GM23338 (cell line): Measurements from ENCODE around the gene RNF182. TPM values are rescaled to one million over a fixed set of nuclear protein-coding genes. Genes with fewer than 3 reads are reported as not detected.

ENCODE experiments used
- ATAC-seq: fragments of 200-7000 bp; cut with Tn5 transposase; 3 replicates; pipeline ENCODE4 v1.9.1; 2020
- DNase-seq: peaks from one replicate; pipeline ENCODE4 v3.0.0-alpha.2; 2015; ENCODE audit warnings: low spot score
- H2AFZ ChIP-seq: fragments of 200-600 bp; sonication (generic); 2 replicates; pipeline ENCODE4 v1.8.0; 2016; ENCODE audit warnings: antibody characterized with exemption, mild to moderate bottlenecking, moderate library complexity
- H3F3A ChIP-seq: fragments of 200-600 bp; sonication (generic); replicated peaks from 2 replicates; pipeline ENCODE4 v1.8.0; 2017; ENCODE audit warnings: antibody characterized with exemption, mixed run types, low read depth
- H3K27ac ChIP-seq: fragments of 200-600 bp; sonication (generic); 2 replicates; pipeline ENCODE4 v1.6.1; 2016; ENCODE audit warnings: low read depth
- H3K27me3 ChIP-seq: fragments of 200-600 bp; sonication (generic); 2 replicates; pipeline ENCODE4 v1.8.0; 2016; ENCODE audit warnings: mild to moderate bottlenecking, mixed run types, moderate library complexity; ENCODE audit not compliant: insufficient read depth
- H3K36me3 ChIP-seq: fragments of 200-600 bp; sonication (generic); 2 replicates; pipeline ENCODE4 v1.8.0; 2016; ENCODE audit warnings: mild to moderate bottlenecking; ENCODE audit not compliant: insufficient read depth
- H3K4me1 ChIP-seq: fragments of 200-600 bp; sonication (generic); 2 replicates; pipeline ENCODE4 v1.8.0; 2016; ENCODE audit warnings: mild to moderate bottlenecking, moderate library complexity; ENCODE audit not compliant: insufficient read depth
- H3K4me2 ChIP-seq: fragments of 200-600 bp; sonication (generic); 2 replicates; pipeline ENCODE4 v1.7.1; 2017; ENCODE audit warnings: mixed run types
- H3K4me3 ChIP-seq: fragments of 200-600 bp; sonication (generic); 2 replicates; pipeline ENCODE4 v1.6.1; 2016; ENCODE audit warnings: mixed run types
- H3K79me2 ChIP-seq: fragments of 200-600 bp; sonication (generic); replicated peaks from 2 replicates; pipeline ENCODE4 v1.8.0; 2017; ENCODE audit warnings: mild to moderate bottlenecking; ENCODE audit not compliant: insufficient read depth
- H3K9me2 ChIP-seq: fragments of 200-600 bp; sonication (generic); 2 replicates; pipeline ENCODE4 v1.8.0; 2017; ENCODE audit not compliant: insufficient read depth
- H4K20me1 ChIP-seq: fragments of 200-600 bp; sonication (generic); replicated peaks from 2 replicates; pipeline ENCODE4 v1.8.0; 2017; ENCODE audit warnings: mild to moderate bottlenecking; ENCODE audit not compliant: insufficient read depth
- H3K27ac Mint-ChIP-seq: 2 replicates; pipeline ENCODE4 v1.8.0; 2020; ENCODE audit warnings: inconsistent platforms, mild to moderate bottlenecking, moderate library complexity, mixed read lengths
- H3K27me3 Mint-ChIP-seq: 3 replicates; pipeline ENCODE4 v1.8.0; 2022; ENCODE audit warnings: low read depth, mild to moderate bottlenecking, moderate library complexity, mixed read lengths, inconsistent platforms; ENCODE audit not compliant: insufficient read depth, poor library complexity
- H3K36me3 Mint-ChIP-seq: 3 replicates; pipeline ENCODE4 v1.8.0; 2021; ENCODE audit warnings: low read depth, mild to moderate bottlenecking, inconsistent platforms, moderate library complexity, mixed read lengths
- H3K4me1 Mint-ChIP-seq: 3 replicates; pipeline ENCODE4 v1.8.0; 2020; ENCODE audit warnings: mild to moderate bottlenecking, inconsistent platforms, mixed read lengths
- H3K4me3 Mint-ChIP-seq: 3 replicates; pipeline ENCODE4 v1.8.0; 2021; ENCODE audit warnings: moderate library complexity, mild to moderate bottlenecking, inconsistent platforms, mixed read lengths
- H3K9me3 Mint-ChIP-seq: 3 replicates; pipeline ENCODE4 v1.8.0; 2020; ENCODE audit warnings: moderate library complexity, mild to moderate bottlenecking, inconsistent platforms, mixed read lengths
- EZH2 ChIP-seq: fragments of 200-600 bp; sonication (generic); IDR thresholded peaks from one replicate; pipeline ENCODE4 v1.8.0; 2017; ENCODE audit warnings: antibody characterized with exemption, mild to moderate bottlenecking, low read depth; ENCODE audit not compliant: unreplicated experiment
- EZH2phosphoT487 ChIP-seq: fragments of 200-600 bp; sonication (generic); IDR thresholded peaks from one replicate; pipeline ENCODE4 v1.8.1; 2018; ENCODE audit warnings: antibody characterized with exemption; ENCODE audit not compliant: unreplicated experiment
- JUNB ChIP-seq: IDR thresholded peaks from one replicate; pipeline ENCODE4 v1.6.1; 2016; ENCODE audit warnings: antibody characterized with exemption; ENCODE audit not compliant: unreplicated experiment
- POLR2AphosphoS5 ChIP-seq: IDR thresholded peaks from 2 replicates; pipeline ENCODE4 v1.6.1; 2016; ENCODE audit warnings: antibody characterized with exemption, low read depth
- STAT1 ChIP-seq: IDR thresholded peaks from one replicate; pipeline ENCODE4 v1.6.1; 2016; ENCODE audit warnings: antibody characterized with exemption; ENCODE audit not compliant: unreplicated experiment
- polyA plus RNA-seq: library from polyadenylated mRNA; unstranded; fragments of >200 nt; fragmentation: Nextera tagmentation; extraction: Ambion mirVana; gene quantifications from 2 replicates; pipeline ENCODE4 v1.2.1, GENCODE V29; 2016
- total RNA-seq: library from RNA; depleted of rRNA; stranded (reverse); fragments of >200 nt; shearing (Covaris generic); gene quantifications from 2 replicates; pipeline ENCODE4 v1.2.3, GENCODE V29; 2014
- TF ChIP-seq, protein P1 (sequence below): fragments of 250-450 bp; sonication (Bioruptor Pico); IDR thresholded peaks from 2 replicates; pipeline ENCODE4 v1.5.0; 2020; ENCODE audit warnings: mild to moderate bottlenecking, moderate library complexity
- TF ChIP-seq, protein P2 (sequence below): IDR thresholded peaks from 2 replicates; pipeline ENCODE4 v1.6.1; 2016; ENCODE audit warnings: antibody characterized with exemption
- TF ChIP-seq, protein P3 (sequence below): IDR thresholded peaks from one replicate; pipeline ENCODE4 v1.6.1; 2018; ENCODE audit warnings: antibody characterized with exemption; ENCODE audit not compliant: unreplicated experiment
- TF ChIP-seq, protein P4 (sequence below), 2 experiments: fragments of 200-600 bp in 1 of 2; sonication (generic) in 1 of 2; conservative IDR thresholded peaks; 2 replicates each; pipeline versions ENCODE4 v1.5.1 to v1.6.1; 2016 to 2017; ENCODE audit warnings: antibody characterized with exemption in 2 of 2, low read depth in 2 of 2, mild to moderate bottlenecking in 2 of 2, moderate library complexity in 1 of 2

The RNF182 gene
- total and polyA plus RNA-seq, 2 experiments from 2014 or later: 3.2 to 9.8 TPM

DNA sequence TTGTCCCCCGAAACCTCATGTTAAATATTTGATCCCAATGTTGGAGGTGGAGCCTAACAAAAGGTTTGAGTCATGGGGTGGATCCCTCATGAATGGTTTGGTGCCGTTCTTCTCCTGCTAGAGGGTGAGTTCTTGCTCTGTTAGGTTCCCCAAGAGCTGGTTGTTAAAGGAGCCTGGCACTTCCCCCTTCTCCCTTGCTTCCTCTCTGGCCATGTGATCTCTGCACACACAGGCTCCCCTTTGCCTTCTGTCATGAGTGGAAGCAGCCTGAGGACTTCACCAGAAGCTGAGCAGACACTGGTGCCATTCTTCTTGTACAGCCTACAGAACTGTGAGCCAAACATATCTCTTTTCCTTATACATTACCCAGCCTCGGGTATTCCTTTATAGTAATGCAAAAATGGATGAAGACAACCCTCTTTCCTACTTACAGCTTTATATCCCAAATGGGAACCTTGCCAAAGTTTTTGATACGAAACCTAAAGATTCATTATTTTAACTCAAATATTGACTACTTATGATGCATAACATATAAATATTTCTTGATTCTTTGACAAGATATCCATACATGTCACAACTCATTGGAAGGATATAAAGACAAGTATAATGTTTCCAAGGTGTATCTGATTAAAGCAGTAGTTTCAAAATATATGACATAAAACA, 61.0 kb downstream of the RNF182 start (continued):
- TF ChIP-seq, protein P1, sequence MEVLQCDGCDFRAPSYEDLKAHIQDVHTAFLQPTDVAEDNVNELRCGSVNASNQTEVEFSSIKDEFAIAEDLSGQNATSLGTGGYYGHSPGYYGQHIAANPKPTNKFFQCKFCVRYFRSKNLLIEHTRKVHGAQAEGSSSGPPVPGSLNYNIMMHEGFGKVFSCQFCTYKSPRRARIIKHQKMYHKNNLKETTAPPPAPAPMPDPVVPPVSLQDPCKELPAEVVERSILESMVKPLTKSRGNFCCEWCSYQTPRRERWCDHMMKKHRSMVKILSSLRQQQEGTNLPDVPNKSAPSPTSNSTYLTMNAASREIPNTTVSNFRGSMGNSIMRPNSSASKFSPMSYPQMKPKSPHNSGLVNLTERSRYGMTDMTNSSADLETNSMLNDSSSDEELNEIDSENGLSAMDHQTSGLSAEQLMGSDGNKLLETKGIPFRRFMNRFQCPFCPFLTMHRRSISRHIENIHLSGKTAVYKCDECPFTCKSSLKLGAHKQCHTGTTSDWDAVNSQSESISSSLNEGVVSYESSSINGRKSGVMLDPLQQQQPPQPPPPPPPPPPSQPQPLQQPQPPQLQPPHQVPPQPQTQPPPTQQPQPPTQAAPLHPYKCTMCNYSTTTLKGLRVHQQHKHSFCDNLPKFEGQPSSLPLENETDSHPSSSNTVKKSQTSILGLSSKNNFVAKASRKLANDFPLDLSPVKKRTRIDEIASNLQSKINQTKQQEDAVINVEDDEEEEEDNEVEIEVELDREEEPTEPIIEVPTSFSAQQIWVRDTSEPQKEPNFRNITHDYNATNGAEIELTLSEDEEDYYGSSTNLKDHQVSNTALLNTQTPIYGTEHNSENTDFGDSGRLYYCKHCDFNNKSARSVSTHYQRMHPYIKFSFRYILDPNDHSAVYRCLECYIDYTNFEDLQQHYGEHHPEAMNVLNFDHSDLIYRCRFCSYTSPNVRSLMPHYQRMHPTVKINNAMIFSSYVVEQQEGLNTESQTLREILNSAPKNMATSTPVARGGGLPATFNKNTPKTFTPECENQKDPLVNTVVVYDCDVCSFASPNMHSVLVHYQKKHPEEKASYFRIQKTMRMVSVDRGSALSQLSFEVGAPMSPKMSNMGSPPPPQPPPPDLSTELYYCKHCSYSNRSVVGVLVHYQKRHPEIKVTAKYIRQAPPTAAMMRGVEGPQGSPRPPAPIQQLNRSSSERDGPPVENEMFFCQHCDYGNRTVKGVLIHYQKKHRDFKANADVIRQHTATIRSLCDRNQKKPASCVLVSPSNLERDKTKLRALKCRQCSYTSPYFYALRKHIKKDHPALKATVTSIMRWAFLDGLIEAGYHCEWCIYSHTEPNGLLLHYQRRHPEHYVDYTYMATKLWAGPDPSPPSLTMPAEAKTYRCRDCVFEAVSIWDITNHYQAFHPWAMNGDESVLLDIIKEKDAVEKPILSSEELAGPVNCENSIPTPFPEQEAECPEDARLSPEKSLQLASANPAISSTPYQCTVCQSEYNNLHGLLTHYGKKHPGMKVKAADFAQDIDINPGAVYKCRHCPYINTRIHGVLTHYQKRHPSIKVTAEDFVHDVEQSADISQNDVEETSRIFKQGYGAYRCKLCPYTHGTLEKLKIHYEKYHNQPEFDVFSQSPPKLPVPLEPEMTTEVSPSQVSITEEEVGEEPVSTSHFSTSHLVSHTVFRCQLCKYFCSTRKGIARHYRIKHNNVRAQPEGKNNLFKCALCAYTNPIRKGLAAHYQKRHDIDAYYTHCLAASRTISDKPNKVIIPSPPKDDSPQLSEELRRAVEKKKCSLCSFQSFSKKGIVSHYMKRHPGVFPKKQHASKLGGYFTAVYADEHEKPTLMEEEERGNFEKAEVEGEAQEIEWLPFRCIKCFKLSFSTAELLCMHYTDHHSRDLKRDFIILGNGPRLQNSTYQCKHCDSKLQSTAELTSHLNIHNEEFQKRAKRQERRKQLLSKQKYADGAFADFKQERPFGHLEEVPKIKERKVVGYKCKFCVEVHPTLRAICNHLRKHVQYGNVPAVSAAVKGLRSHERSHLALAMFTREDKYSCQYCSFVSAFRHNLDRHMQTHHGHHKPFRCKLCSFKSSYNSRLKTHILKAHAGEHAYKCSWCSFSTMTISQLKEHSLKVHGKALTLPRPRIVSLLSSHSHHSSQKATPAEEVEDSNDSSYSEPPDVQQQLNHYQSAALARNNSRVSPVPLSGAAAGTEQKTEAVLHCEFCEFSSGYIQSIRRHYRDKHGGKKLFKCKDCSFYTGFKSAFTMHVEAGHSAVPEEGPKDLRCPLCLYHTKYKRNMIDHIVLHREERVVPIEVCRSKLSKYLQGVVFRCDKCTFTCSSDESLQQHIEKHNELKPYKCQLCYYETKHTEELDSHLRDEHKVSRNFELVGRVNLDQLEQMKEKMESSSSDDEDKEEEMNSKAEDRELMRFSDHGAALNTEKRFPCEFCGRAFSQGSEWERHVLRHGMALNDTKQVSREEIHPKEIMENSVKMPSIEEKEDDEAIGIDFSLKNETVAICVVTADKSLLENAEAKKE (CRISPR knock-in tag): no peak
- TF ChIP-seq, protein P2, sequence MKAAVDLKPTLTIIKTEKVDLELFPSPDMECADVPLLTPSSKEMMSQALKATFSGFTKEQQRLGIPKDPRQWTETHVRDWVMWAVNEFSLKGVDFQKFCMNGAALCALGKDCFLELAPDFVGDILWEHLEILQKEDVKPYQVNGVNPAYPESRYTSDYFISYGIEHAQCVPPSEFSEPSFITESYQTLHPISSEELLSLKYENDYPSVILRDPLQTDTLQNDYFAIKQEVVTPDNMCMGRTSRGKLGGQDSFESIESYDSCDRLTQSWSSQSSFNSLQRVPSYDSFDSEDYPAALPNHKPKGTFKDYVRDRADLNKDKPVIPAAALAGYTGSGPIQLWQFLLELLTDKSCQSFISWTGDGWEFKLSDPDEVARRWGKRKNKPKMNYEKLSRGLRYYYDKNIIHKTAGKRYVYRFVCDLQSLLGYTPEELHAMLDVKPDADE: no peak

DNA sequence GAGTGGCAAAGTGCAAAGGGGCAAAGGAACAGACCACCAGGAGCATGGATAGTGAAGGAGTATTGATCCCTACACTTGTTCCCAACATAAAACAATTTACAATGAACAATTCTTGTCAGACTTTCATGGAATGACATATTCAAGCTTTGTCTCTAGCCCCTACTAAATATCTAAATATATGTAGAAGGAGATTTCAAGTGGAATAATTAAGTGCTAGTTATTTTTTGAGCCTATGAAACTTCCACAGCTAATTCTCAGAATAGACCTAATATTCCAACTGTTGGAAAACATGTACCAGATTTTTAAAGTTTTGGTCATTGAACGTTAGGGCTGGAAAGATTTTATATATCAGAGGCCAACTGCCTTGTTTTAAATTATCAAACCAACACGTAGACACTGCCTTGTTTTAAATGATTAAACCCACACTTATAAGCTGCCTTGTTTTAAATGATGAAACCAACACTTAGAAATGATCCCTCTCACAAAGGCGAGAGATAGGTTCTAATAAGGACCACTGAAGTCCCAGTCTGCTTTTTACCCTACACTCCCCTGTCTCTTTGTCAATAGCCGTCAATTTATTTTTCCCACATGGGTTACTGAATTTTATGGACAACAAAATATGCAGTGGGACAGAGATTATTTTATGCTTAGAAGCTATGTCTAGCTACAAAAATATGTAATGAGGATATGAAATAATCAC, 62.1 kb downstream of the RNF182 start:
- H3K27me3 ChIP-seq: no peaks in the 10 kb centered on the region
- Mint-ChIP-seq H3K36me3 (no peaks in the 10 kb centered on the region), H3K4me3 (no peak overlapping the region), H3K27me3 (peaks cover 2% of the 10 kb centered on the region), H3K9me3 (no peaks in the 10 kb centered on the region), H3K4me1 (peaks cover 8% of the 10 kb centered on the region), H3K27ac (no peak overlapping the region)
- no peak overlapping the region for H2AFZ ChIP-seq
- DNase-seq (no peak), ATAC-seq (no peak)
- no peak overlapping the region for H3K4me3 ChIP-seq
- no peaks in the 10 kb centered on the region for H3K9me2 ChIP-seq
- H3F3A ChIP-seq: no peaks in the 10 kb centered on the region
- H3K4me2 ChIP-seq: no peak overlapping the region
- peaks cover 5% of the 10 kb centered on the region; the same call in 1 of the 2 replicates for H3K4me1 ChIP-seq
- no peaks in the 10 kb centered on the region for H3K79me2 ChIP-seq
- H4K20me1 ChIP-seq: no peaks in the 10 kb centered on the region
- no peaks in the 10 kb centered on the region for H3K36me3 ChIP-seq
- H3K27ac ChIP-seq: no peak overlapping the region
- TF ChIP-seq EZH2 (no peak), JUNB (no peak), STAT1 (no peak), POLR2AphosphoS5 (no peak), EZH2phosphoT487 (no peak)
- TF ChIP-seq, protein P3, sequence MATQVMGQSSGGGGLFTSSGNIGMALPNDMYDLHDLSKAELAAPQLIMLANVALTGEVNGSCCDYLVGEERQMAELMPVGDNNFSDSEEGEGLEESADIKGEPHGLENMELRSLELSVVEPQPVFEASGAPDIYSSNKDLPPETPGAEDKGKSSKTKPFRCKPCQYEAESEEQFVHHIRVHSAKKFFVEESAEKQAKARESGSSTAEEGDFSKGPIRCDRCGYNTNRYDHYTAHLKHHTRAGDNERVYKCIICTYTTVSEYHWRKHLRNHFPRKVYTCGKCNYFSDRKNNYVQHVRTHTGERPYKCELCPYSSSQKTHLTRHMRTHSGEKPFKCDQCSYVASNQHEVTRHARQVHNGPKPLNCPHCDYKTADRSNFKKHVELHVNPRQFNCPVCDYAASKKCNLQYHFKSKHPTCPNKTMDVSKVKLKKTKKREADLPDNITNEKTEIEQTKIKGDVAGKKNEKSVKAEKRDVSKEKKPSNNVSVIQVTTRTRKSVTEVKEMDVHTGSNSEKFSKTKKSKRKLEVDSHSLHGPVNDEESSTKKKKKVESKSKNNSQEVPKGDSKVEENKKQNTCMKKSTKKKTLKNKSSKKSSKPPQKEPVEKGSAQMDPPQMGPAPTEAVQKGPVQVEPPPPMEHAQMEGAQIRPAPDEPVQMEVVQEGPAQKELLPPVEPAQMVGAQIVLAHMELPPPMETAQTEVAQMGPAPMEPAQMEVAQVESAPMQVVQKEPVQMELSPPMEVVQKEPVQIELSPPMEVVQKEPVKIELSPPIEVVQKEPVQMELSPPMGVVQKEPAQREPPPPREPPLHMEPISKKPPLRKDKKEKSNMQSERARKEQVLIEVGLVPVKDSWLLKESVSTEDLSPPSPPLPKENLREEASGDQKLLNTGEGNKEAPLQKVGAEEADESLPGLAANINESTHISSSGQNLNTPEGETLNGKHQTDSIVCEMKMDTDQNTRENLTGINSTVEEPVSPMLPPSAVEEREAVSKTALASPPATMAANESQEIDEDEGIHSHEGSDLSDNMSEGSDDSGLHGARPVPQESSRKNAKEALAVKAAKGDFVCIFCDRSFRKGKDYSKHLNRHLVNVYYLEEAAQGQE: no peak
- TF ChIP-seq, protein P4, sequence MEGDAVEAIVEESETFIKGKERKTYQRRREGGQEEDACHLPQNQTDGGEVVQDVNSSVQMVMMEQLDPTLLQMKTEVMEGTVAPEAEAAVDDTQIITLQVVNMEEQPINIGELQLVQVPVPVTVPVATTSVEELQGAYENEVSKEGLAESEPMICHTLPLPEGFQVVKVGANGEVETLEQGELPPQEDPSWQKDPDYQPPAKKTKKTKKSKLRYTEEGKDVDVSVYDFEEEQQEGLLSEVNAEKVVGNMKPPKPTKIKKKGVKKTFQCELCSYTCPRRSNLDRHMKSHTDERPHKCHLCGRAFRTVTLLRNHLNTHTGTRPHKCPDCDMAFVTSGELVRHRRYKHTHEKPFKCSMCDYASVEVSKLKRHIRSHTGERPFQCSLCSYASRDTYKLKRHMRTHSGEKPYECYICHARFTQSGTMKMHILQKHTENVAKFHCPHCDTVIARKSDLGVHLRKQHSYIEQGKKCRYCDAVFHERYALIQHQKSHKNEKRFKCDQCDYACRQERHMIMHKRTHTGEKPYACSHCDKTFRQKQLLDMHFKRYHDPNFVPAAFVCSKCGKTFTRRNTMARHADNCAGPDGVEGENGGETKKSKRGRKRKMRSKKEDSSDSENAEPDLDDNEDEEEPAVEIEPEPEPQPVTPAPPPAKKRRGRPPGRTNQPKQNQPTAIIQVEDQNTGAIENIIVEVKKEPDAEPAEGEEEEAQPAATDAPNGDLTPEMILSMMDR (conservative IDR thresholded peaks at IDR 0.05; ENCODE audit: low read depth in 2 of 2): no peak
- TF ChIP-seq, protein P2: no peak
